22Rv1 (cell line): ENCODE results near the gene PPM1G.

ENCODE experiments used
- ZFX ChIP-seq: fragments of 450-650 bp; IDR thresholded peaks from 2 replicates; pipeline ENCODE4 v1.6.1; 2017; ENCODE audit warnings: antibody characterized with exemption, borderline replicate concordance
- TF ChIP-seq, protein P1 (sequence below): fragments of 450-650 bp; IDR thresholded peaks from 2 replicates; pipeline ENCODE4 v1.5.1; 2017; ENCODE audit warnings: mild to moderate bottlenecking

DNA sequence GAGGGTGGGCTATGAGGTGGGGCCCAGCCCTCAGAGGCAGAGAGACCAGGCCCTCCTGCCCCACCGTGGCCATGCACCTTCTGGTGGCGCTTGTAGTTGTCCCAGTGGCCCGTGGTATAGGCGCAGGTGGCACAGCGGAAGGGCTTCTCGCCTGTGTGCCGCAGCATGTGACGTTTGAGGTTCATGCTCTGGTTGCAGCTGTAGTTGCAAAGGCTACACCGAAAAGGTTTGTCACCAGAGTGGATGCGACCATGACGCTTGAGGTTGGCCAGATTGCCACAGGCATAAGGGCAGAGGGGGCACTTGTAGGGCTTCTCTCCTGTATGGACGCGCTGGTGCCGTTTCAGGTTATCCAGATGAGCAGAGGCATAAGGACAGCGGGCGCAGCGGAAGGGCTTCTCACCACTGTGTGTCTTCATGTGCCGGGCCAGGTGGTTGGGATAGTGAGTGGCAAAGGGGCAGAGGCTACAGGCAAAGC lies 31.7 kb downstream of the PPM1G start:
- TF ChIP-seq, protein P1, sequence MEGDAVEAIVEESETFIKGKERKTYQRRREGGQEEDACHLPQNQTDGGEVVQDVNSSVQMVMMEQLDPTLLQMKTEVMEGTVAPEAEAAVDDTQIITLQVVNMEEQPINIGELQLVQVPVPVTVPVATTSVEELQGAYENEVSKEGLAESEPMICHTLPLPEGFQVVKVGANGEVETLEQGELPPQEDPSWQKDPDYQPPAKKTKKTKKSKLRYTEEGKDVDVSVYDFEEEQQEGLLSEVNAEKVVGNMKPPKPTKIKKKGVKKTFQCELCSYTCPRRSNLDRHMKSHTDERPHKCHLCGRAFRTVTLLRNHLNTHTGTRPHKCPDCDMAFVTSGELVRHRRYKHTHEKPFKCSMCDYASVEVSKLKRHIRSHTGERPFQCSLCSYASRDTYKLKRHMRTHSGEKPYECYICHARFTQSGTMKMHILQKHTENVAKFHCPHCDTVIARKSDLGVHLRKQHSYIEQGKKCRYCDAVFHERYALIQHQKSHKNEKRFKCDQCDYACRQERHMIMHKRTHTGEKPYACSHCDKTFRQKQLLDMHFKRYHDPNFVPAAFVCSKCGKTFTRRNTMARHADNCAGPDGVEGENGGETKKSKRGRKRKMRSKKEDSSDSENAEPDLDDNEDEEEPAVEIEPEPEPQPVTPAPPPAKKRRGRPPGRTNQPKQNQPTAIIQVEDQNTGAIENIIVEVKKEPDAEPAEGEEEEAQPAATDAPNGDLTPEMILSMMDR = no peak
- TF ChIP-seq ZFX = no peak
